H1 (cell line): Measurements from ENCODE around the gene ZSWIM4.
"Not testable (repeated sequence)": the region's sequence is repeated elsewhere in the genome, so short reads cannot be mapped to it uniquely, and the experiment has no call there.

Experiments
- POLR2A ChIP-seq, 2 experiments: IDR thresholded peaks; 1 replicate in 1 of 2; 2 replicates in 1 of 2; pipeline ENCODE4 v1.6.1; 2011; ENCODE audit warnings: low read depth in 2 of 2, low read length in 2 of 2, mild to moderate bottlenecking in 2 of 2; ENCODE audit errors: control extremely low read depth in 1 of 2
- TF ChIP-seq, protein P1 (sequence below), 3 experiments: IDR thresholded peaks; 1 replicate in 2 of 3; 2 replicates in 1 of 3; pipeline versions ENCODE4 v1.5.1 to v1.6.1; 2011; ENCODE audit warnings: low read length in 3 of 3, mild to moderate bottlenecking in 3 of 3, inconsistent platforms in 2 of 3, low read depth in 1 of 3, moderate library complexity in 1 of 3; ENCODE audit not compliant: insufficient read depth in 1 of 3; ENCODE audit errors: control extremely low read depth in 1 of 3

DNA sequence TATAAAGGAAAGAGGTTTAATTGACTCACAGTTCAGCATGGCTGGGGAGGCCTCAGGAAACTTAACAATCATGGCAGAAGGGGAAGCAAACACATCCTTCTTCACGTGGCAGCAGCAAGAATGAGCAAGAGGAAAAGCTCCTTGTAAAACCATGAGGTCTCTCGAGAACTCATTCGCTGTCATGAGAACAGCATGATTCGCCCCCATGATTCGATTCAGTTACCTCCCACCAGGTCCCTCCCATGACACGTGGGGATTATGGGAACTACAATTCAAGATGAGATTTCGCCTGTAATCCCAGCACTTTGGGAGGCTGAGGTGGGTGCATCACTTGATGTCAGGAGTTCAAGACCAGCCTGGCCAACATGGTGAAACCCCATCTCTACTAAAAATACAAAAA, 41.6 kb upstream of the ZSWIM4 start:
- TF ChIP-seq POLR2A (IDR thresholded peaks at IDR 0.05; ENCODE audit: control extremely low read depth in 1 of 2, low read depth in 2 of 2, low read length in 2 of 2): not testable (repeated sequence)
- TF ChIP-seq, protein P1, sequence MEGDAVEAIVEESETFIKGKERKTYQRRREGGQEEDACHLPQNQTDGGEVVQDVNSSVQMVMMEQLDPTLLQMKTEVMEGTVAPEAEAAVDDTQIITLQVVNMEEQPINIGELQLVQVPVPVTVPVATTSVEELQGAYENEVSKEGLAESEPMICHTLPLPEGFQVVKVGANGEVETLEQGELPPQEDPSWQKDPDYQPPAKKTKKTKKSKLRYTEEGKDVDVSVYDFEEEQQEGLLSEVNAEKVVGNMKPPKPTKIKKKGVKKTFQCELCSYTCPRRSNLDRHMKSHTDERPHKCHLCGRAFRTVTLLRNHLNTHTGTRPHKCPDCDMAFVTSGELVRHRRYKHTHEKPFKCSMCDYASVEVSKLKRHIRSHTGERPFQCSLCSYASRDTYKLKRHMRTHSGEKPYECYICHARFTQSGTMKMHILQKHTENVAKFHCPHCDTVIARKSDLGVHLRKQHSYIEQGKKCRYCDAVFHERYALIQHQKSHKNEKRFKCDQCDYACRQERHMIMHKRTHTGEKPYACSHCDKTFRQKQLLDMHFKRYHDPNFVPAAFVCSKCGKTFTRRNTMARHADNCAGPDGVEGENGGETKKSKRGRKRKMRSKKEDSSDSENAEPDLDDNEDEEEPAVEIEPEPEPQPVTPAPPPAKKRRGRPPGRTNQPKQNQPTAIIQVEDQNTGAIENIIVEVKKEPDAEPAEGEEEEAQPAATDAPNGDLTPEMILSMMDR (IDR thresholded peaks at IDR 0.05; ENCODE audit: control extremely low read depth in 1 of 3, insufficient read depth in 1 of 3, low read depth in 1 of 3, low read length in 3 of 3): not testable (repeated sequence)
